Peyer's patch (tissue), 4 donors: Measurements from ENCODE around the gene JPH4.

Experiments used
- CTCF ChIP-seq, 6 experiments: fragments of 450-650 bp in 4 of 6; fragments of 200-600 bp in 2 of 6; sonication (generic) in 1 of 6; IDR thresholded peaks; one replicate each; pipeline ENCODE4 v1.5.1; 2017 to 2019; ENCODE audit warnings: antibody characterized with exemption in 6 of 6, mild to moderate bottlenecking in 3 of 6, moderate library complexity in 1 of 6
- POLR2A ChIP-seq, 2 donors: fragments of 450-650 bp; IDR thresholded peaks; one replicate each; pipeline ENCODE4 v1.5.1; 2017; ENCODE audit warnings: antibody characterized with exemption in 2 of 2, mild to moderate bottlenecking in 2 of 2, moderate library complexity in 2 of 2

- TF ChIP-seq CTCF (IDR thresholded peaks at IDR 0.05) (no peak), POLR2A (IDR thresholded peaks at IDR 0.05) (no peak)
Observed at GRCh38 chr14:23533652-23534435, 44.7 kb downstream of the JPH4 start.
